ENCODE results near the gene ZNF804A.
"Not testable (repeated sequence)": the region's sequence is repeated elsewhere in the genome, so short reads cannot be mapped to it uniquely, and the experiment has no call there.

Gene ZNF804A

DNA sequence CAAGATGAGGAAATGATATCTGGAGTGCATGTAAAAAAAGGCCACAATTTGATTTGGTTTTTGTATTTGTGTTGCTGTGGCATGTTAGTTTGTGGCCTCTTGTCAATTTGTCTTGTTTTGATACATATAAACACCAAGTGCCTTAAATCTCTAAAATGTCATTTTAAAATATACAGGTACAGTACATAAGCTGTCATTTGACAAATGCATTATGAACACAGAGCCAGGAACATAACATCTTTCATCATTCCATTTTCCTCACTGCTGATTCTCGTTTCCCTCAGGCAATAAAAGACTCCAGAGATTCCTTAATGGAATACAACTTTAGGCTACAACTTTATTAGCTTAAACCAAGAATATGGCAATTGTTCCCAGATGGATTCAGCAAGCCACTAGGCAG, 217.5 kb downstream of the ZNF804A start:
- DNase-seq (ENCODE audit: low read depth in 2 of 2, low spot score in 1 of 2), result no peak

DNA sequence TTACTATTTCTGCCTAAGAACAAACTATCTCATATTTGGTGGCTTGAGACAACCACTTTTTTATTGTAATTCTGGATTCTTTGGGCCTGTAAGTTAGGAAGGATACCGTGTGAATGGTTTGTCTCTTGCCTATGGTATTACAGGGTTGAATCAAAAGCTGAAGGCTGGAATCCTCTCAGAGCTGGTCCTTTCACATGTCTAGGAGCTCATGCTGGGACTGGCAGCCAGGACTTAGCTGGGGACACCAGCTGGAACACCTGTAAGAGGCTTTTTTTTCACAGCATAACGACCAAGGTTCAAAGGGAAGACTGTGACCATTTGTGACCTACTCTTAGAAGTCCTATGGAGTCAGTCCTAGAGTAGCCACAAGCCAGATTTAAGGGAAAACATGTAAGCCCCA, 226.3 kb downstream of the ZNF804A start:
- DNase-seq (ENCODE audit: low read depth in 2 of 2, low spot score in 1 of 2), result no peak

- no peak for DNase-seq (ENCODE audit: low read depth in 2 of 2, low spot score in 1 of 2)
Measured at GRCh38 chr2:184830531-184830930, 232.2 kb downstream of the ZNF804A start.

DNA sequence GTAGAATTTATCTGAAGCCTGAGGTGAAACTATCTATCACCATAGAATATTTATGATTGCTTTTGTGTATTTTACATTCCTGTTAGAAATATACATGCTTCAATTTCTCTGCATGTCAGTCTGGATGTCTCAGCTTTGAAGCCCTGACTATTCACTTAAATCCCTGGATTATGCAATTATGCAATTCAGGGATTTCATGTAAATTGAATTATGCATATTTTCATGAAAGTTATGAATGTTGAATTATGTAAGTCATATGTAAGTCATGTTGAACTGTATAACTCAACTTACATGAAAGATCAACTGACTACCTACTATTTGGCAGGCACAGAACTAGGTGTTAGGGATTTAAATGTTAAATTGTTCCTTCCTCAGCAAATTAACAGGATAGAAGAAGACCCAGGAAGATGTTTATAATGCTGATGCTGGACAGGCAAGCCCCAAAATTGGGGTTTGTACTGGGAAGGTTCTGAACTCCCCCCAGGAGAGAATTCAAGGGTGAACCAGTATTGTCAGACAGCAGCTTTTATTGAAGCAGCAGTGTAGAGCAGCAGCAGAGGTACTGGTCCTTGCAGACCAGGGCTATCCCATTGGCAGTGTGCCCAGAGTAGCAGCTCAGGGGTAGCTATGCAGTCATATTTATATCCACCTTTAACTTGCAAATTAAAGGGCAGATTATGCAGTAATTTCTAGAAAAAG, 236.5 kb downstream of the ZNF804A start:
- DNase-seq (ENCODE audit: low read depth in 2 of 2, low spot score in 1 of 2), result no peak

GRCh38 chr2:184835398-184835715, 237.0 kb downstream of the ZNF804A start:
- no peak for DNase-seq (ENCODE audit: low read depth in 2 of 2, low spot score in 1 of 2)

- no peak for DNase-seq (ENCODE audit: low read depth in 2 of 2, low spot score in 1 of 2)
Measured at GRCh38 chr2:184847331-184847730, 249.0 kb downstream of the ZNF804A start.

DNA sequence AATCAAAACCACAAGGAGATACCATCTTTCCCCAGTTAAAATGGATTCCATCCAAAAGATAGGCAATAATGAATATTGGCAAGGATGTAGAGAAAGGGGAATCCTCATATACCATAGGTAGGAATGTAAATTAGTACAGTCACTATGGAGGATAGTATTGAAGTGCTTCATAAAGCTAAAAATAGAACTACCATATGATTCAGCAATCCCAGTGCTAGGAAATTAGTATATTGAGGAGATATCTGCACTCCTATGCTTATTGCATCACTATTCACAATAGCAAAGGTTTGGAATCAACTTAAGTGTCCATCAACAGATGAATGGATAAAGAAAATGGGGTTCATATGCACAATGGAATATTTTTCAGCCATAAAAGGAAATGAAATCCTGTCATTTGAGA, 251.2 kb downstream of the ZNF804A start:
- DNase-seq (ENCODE audit: low read depth in 2 of 2, low spot score in 1 of 2), result no peak

- no peak for DNase-seq (ENCODE audit: low read depth in 2 of 2, low spot score in 1 of 2)
Measured at GRCh38 chr2:184851576-184851975, 253.2 kb downstream of the ZNF804A start.

GRCh38 chr2:184859187-184859586, 260.9 kb downstream of the ZNF804A start:
- no peak for DNase-seq (ENCODE audit: low read depth in 2 of 2, low spot score in 1 of 2)

- DNase-seq (ENCODE audit: low read depth in 2 of 2, low spot score in 1 of 2), result no peak
Measured at GRCh38 chr2:184860744-184861143, 262.4 kb downstream of the ZNF804A start.

- no peak for DNase-seq (ENCODE audit: low read depth in 2 of 2, low spot score in 1 of 2)
Measured at GRCh38 chr2:184875212-184875611, 276.9 kb downstream of the ZNF804A start.

- DNase-seq (ENCODE audit: low read depth in 2 of 2, low spot score in 1 of 2), result no peak
Measured at GRCh38 chr2:184875911-184876310, 277.6 kb downstream of the ZNF804A start.

DNA sequence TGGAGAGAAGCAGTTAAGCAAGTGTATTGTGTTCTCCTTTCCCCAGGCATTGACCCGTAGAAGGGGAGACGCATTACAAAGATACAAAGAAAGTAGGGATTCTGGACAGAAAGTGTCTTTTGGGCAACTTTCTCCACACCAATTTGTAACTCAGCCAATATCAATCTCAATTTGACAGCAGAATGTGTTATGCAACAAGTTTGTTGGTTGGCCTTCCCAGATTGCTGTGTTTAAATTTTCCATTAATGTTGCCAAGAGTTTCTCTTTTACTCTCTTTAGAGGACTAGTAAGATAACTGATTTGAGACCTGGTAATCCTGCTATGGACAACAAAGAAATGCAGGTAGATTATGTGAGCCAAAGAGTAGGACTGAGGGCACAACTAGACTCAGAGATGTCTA, 279.6 kb downstream of the ZNF804A start:
- no peak for DNase-seq (ENCODE audit: low read depth in 2 of 2, low spot score in 1 of 2)

- no peak for DNase-seq (ENCODE audit: low read depth in 2 of 2, low spot score in 1 of 2)
Measured at GRCh38 chr2:184879671-184880070, 281.3 kb downstream of the ZNF804A start.

GRCh38 chr2:184886585-184886984, 288.3 kb downstream of the ZNF804A start:
- DNase-seq (ENCODE audit: low read depth in 2 of 2, low spot score in 1 of 2), result not testable (repeated sequence)

GRCh38 chr2:184890311-184890710, 292.0 kb downstream of the ZNF804A start:
- DNase-seq (ENCODE audit: low read depth in 2 of 2, low spot score in 1 of 2), result no peak

DNA sequence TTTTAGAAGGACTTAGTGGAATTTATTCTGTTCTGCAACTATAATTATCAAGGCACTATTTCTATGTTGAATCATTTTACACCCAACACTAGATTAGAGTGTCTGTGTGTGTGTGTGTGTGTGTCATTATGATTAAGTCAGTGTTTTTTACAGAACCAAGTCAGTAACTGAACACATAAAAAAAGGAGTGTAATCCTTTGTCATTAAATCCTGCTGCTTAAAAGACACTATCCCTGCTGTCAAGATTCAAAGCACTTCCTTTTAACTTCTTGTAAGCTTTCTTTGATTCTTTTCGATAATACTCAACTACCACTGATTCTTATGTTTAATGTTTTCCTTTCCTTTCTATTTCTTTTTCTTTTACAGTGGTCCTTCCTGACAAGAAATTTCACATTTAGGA, 306.7 kb downstream of the ZNF804A start:
- DNase-seq (ENCODE audit: low read depth in 2 of 2, low spot score in 1 of 2), result no peak

DNA sequence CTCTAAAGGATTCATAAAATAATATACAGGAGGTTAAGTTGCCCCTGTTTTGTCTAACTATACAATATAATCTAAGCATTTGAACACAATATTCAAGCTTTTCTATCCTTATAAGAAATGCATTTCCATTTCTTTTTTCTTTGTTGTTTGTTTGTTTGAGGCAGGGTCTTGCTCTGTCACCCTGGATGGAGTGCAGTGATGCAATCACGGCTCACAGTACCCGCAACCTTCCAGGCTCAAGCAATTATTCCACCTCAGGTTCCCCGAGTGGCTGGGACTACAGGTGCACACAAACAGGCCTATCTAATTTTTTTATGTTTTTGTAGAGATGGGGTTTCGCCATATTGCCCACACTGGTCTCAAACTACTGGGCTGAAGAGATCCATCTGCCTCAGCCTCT, 307.8 kb downstream of the ZNF804A start:
- no peak for DNase-seq (ENCODE audit: low read depth in 2 of 2, low spot score in 1 of 2)

DNA sequence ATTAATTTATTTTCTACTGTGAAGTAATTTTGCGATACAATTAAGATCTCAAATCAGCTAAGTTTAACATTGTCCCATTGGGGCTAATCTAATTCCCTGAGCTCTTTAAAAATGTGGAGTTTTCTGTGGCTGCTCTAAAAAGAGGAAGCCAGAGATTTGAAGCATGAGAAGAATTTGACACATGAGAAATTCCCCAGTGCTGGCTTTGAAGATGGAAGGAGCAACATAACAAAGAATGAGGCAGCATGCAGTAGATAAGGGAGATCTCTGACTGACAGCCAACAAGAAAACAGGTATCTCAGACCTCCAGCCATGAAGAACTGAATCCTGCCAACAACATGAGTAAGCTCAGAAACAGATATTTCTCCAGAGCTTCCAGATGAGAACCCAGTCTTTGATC, 308.4 kb downstream of the ZNF804A start:
- DNase-seq (ENCODE audit: low read depth in 2 of 2, low spot score in 1 of 2), result no peak

DNA sequence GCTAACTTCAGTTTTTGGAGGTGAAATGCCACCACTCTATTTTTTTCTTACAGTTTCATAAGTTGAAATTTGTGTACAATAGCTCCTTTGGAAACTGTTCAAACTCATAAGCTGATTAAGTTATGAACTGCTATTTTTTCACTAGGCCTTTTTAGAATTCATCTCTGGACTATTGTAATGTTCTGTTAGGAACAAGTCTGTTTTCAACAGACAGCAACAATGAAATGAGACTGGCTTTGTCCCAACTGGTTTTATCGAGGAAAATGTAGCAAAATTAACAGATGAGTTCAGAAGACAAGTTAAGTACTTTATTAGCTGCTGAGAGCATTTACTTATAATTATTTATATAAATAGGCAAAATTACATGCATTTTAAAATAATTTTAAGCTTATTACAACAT, 310.6 kb downstream of the ZNF804A start:
- no peak for DNase-seq (ENCODE audit: low read depth in 2 of 2, low spot score in 1 of 2)

DNA sequence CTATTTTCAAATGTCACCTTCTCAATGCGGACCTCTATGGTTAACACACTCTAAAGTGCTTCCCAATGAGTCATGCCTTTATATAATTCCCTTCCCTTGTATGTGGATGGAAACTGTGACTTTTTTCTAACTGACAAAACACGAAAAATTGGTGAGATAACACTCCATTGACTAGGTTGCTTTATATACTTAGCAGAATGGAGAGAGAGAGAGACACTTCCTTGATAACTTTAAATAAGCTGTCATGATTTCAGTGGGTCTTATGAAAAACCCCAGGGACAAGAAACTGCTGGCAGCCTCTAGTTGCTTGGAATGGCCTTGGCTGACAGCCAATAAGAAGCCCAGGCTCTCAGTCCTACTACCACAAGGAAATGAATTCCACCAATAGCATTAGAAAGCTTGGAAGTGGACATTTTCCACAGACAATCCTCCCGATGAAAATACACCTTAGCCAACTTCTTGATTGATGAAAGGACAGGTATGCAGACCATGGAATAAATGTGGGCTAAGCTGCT, 322.2 kb downstream of the ZNF804A start:
- DNase-seq (ENCODE audit: low read depth in 2 of 2, low spot score in 1 of 2), result no peak

DNA sequence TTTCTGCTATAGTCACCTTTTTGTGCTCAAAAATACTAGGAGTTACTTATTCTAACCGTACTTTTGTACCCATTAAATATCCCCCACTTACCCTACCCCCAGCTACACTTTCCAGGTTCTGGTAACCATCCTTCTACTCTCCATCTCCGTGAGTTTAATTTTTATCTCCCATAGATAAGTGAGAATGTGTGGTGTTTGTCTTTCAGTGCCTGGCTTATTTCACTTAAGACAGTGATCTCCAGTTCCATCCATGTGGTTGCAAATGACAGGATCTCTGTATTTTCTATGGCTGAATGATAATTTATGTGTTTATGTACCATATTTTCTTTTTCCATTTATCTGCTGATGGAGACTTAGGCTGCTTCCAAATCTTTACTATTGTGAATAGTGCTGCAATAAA, 323.3 kb downstream of the ZNF804A start:
- DNase-seq (ENCODE audit: low read depth in 2 of 2, low spot score in 1 of 2), result no peak

DNA sequence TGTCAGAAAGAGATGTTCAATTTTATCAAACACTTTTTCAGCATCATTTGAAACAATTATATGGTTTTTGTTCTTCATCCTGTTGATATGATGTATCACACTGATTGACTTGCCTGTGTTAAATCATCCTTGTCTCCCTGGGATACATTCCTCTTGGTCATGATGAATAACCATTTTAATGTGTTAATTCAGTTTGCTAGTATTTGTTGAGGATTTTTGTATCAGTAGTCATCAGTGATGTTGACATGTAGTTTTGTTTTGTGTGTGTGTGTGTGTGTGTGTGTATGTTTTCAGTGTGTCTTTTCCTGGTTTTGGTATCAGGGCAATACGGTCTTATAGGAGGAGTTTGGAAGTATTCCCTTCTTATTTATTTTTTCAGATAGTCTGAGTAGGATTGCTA, 325.4 kb downstream of the ZNF804A start:
- DNase-seq (ENCODE audit: low read depth in 2 of 2, low spot score in 1 of 2), result no peak
